Activated CD8-positive, alpha-beta memory T cell treated with anti-CD3 and anti-CD28 coated beads for 1 hour (primary cell): ENCODE measurements around the gene ST6GALNAC4.

ENCODE experiments used
- DNase-seq, 2 donors: peaks; one replicate each; pipeline ENCODE4 v3.0.0-alpha.2; 2020; ENCODE audit warnings: low read depth in 1 of 2; ENCODE audit errors: extremely low read depth in 1 of 2

Gene ST6GALNAC4

GRCh38 chr9:127931092-127931881 is 14.4 kb upstream of the ST6GALNAC4 start:
- no peak for DNase-seq

- peak in 1 of 2 donors; percentile 61 for DNase-seq
Observed at GRCh38 chr9:127930231-127931091, 13.6 kb upstream of the ST6GALNAC4 start, which contains the start of gene PIP5KL1. Gene PIP5KL1 (minus strand): TSS chr9:127930777. CDS start chr9:127930752, 25 bp downstream.

DNA sequence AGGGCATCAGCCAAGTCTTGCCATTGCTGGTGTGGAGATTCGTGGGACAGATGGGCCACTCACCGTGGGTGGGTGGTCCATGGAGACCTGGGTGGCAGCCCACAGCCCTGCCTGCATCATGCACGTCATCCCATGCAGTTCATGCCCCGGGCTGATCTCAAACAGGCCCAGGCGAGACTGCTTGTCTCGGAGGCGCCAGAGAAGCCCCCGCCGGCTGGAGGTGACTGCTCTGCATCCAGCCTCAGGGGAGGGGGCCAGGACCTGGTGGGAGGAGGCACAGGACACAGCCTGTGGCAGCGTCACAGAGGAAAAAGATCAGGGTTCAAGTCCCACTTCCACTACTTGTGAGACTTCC is 12.8 kb upstream of the ST6GALNAC4 start:
- DNase-seq: no peak

- DNase-seq: no peak
Observed at GRCh38 chr9:127928676-127929624, 12.1 kb upstream of the ST6GALNAC4 start.

DNA sequence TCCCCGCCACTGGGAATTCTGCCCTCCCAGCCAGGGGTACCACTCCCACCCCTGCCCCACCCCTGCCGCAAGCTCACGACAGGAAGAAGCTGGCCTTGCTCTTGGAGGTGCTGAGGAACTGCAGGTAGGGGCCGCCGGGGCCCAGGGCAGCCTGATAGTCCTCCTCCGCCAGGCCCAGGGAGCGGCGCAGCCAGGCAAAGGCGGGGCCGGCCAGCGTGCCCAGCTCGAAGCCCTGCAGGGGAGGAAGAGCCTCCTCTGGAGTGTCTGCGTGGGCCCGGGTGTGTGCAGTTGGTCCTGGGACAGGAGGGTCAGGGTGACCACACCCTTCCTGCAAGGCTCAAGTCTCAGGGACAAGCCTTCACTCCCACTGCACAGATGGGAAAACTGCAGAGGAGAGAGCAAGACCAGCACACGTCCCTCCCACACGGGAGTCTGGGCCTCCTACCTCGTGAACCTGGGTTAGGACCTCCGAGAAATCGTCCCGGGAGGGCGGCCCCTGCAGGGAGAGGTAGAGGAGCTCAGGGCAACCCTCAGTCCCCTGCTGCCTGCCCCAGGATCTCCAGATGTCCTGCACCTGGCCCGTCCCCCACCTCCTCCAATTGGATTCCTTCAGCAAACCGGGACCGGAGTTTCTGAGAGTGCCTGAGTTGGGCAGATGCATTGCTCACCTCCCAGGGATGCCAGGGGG is 11.3 kb upstream of the ST6GALNAC4 start:
- DNase-seq: no peak

DNA sequence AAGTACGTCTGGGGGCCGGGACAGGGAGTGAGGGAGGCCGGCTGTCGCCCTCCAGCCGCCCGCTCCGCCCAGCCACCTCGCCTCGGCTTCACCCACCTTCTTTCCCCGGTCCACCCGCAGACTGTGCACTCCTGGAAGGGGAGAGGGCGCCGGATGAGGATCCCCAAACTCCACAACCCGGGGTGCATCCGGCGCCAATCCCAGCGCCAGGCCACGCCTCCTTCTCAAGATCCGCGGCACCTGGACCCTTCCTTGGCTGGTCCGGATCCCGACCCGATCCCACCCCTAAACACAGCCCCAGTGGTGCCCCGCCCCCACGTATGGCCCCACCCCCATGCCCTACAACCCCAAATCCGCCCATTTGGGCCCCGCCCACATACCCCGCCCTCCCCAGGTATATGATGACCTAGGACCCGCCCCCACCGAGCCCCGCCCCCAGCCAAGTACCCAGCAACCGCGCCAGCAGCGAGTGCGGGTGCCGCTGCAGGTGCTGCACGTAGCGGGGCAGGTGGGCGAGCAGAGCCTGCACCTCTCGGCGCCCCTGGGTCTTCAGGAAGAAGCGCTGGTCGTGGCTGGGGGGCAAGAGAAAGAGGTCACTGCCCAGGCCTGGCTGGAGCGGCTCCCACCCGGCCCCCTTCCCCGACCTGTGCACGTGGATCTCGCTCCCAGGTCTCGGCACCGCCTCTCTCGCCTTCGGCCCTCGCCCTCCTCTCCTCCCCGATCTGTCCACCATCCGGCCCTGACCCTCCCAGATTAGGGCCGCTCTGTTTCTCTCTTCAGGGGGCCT is 10.6 kb upstream of the ST6GALNAC4 start:
- DNase-seq: peak; percentile 57 to 67

GRCh38 chr9:127926906-127927200 is 10.0 kb upstream of the ST6GALNAC4 start:
- DNase-seq: no peak

GRCh38 chr9:127925959-127926905 is 9.4 kb upstream of the ST6GALNAC4 start:
- DNase-seq: no peak

DNA sequence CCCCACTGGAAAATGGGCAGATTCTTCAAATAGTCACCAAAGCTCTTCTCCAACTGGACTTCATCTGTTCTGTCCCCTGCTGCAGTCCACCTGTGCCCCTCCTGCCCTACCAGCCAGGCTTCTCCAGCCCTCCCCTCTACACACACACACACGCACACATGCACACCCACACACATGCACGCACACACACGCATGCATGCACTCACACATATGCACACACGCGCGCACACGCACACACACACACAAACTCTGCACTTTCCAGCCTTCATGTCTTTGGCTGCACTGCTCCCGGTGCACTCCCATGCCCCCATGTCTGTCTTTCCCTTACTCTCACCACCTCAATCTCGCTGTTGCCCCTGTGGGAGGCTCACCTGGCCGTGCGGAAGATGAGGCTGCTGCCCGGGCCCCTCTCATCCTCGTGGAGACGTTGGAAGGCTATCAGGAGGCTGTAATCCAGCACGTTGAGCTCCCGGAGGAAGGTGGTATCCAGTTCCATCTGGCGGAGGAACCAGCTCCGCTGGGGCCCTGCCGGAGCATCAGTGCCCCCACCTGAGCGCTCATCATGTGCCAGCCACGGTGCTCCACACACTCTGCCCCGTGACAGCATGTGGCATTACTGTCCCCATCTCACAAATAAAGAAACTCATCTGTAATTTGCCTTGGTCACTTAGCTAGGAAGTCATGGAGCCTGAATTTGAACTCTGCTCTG is 8.0 kb upstream of the ST6GALNAC4 start:
- no peak for DNase-seq

DNA sequence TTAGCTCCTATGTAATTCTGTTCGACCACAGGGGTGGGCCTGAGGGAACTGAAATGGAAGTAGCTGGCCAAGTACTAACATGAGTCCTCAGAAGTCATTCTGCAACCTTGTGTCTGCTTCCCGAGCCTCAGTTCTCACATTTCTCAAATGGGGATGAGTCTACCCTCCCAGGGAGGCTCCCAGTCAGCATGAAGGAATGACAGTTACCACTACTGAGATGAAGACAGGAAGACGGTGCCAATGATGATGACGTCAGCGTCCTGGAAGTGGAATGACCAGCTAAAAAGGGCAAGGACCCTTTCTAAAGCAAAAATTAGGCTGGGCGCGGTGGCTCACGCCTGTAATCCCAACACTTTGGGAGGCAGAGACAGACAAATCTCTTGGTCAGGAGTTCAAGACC is 6.9 kb upstream of the ST6GALNAC4 start:
- DNase-seq: no peak

- no peak for DNase-seq
Observed at GRCh38 chr9:127923046-127923445, 6.2 kb upstream of the ST6GALNAC4 start.

DNA sequence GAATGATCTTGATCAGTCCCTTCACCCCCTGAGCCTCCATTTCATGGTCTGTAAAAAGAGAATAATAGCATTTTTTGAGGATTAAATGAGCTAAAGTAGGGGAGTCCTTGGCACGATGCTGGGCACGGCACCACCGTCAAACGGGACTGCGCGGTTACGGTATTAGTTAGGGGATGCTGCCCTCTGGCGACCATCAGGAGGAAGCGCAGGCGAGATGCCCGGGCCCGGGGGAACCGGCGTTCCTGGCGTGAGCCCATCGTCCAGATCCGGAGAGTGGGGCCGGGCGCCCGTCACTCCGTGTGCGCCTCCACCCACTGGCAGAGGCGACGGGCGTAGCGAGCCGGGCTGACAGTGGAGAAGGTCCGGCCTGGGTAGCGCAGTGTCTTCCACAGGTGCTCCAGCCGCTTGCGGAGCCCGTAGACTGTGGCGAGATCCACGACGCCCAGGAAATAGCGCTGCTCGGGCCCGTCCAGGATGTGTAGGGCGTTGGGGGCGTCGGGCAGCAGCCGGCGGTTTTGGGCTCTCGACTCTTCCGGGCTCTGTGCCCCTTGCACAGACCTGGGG is 4.8 kb upstream of the ST6GALNAC4 start:
- DNase-seq: peak in 1 of 2 donors; percentile 70

DNA sequence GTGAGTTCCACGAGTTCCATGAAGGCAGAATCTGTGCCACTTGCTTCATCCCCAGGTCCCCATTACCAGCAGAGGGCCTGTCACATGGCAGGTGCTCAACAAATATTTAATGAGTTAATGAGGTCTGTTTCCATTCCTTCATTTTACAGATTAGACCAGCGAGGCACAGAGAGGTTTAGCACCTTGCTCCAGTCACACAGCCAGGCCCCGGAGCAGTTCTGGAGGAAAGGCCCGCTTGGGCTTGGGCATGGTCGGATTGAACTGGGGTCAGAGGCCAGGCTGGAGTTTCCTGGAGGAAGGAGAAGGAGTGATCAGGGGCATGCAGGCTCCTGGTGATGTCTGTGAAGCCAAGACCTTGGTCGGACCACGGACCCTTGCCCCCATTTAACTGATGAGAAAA is 4.0 kb upstream of the ST6GALNAC4 start:
- no peak for DNase-seq

GRCh38 chr9:127919253-127919815 is 2.5 kb upstream of the ST6GALNAC4 start:
- DNase-seq: no peak

- DNase-seq: no peak
Observed at GRCh38 chr9:127918183-127919107, 1.6 kb upstream of the ST6GALNAC4 start.

- no peak for DNase-seq
Observed at GRCh38 chr9:127917603-127918002, 762 bp upstream of the ST6GALNAC4 start.
